ENCODE measurements around the gene SLC25A24.
"Not testable (repeated sequence)": the region's sequence is repeated elsewhere in the genome, so short reads cannot be mapped to it uniquely, and the experiment has no call there.

Gene SLC25A24

DNA sequence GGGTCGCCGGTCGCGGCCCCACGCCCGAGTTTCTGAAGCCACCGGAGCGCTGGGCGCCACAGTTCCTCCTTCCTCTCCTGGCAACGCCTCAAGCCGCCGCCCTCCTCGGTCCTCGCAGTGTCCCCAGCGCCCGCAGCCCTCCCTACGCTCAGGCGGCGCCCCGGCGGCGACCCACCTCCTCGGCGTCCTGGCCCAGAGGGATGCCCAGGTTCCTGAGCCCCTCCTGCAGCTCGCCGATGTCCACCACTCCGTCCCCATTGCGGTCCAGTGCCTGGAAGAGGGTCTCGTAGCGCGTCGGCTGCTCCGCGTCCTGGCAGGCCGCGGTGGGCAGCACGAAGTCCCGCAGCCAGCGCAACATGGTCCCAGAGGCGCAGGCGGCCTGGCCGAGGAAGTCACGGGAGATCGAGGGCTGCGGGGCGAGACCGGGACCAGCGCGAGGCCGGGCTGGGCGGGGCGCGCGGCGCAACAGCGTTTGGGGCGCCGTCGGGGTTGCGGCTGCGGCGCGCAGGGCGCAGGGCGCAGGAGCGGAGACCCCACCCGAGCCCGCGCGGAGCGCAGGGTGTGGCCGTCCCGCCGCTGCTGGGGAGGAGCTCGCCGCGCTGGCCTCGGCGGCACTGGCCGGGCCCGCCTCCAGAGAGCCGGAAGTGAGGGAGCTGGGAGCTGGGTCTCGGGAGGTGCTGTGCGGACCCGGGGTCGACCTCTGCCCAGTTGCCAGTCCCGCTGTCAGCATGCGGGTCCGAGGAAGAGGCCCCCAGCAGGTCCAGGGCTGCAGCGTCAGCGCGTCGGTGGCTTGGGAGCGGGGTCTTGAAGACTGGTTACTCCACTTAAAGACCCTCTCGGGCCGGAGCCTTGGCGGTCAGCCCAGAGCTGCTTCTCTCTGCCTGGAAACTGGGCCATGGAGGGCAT, at the start of gene SLC25A24:
TSS of gene SLC25A24 (minus strand) at position 563 of the 906 bp plus-strand sequence. CDS start at position 358, 205 bp downstream.
- DNase-seq: peak; percentile 79 to 93 (median 88)

DNA sequence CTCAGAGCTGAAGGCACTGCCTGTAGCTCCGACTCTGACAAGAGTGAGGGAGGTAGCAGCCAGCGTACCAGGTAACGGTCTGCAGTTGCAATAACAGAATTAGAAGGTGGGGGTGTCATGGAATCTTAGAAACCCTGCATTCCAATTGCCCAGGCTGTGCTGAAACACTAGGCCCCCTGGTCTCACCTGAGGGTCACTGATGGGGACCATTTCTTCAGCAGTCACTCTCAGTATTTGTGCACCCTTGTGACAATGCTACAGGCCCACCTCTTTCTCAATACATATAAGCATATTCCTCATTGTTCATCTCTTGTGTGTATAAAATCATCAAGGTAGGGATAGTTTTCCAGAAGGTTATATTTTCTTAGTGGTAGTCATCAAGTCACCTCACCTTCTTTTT, 43.8 kb upstream of the SLC25A24 start, which contains the start of gene NBPF4:
TSS of gene NBPF4 (minus strand) at position 101 of the 400 bp plus-strand sequence. CDS start 315 bp downstream, outside the sequence.
- DNase-seq: not testable (repeated sequence)

DNA sequence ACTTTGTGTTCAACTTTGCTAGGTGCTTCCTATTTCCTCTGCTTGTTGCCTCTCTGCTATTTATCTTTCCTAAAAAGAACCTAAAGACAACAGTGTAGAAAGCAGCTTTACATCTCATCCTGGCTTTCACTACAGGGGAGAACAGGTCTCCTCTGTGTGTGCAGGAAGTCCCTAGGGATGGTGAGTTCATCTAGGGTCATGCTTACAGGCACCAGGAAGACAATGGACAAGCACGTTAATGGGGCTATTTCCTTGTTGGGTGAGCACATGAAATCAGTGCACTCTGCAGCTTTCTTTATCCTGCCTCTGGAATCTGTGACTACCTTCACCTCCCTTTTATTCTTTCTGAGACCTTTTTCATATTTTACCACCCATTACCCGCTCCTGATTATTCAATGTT, 39.3 kb upstream of the SLC25A24 start:
- not testable (repeated sequence) for DNase-seq

DNA sequence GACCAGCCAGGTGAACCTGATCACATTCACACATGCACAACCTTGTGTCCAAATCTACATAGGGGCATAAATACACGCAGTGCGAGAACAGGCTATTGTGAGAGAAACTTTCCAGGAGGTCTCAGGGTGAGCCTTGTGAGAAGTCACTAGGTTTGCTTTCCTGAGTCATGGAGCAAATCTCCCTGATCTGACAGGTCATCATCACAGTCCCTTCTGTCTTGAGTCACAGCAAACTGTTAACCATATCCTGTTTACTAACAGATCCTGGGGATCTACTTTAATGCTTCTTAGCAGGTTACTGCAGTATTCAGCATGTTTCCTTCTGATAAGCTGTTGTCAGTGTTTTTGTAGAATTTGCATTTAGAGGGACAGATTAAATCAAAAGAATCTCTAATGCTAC, 35.2 kb upstream of the SLC25A24 start:
- not testable (repeated sequence) for DNase-seq

DNA sequence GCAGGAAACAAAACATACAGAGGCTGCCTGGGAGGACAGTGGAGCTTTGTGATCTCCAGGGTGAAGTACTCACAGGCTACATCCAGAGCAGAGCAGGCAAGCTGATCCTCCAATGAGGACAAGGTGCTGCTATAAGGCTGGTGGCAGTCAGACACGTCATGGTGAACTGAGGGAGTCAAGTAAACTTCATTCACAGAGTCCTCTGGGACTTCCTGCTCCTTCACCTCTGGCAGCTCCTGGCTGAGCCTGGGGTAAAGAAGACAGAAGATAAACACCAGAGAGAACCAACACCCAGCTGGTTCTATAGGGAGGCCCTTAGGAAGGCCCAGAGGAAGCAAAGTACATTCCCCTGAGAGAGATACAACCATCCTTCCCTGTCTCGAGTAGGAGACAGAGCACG, 32.0 kb upstream of the SLC25A24 start:
- DNase-seq: not testable (repeated sequence)

DNA sequence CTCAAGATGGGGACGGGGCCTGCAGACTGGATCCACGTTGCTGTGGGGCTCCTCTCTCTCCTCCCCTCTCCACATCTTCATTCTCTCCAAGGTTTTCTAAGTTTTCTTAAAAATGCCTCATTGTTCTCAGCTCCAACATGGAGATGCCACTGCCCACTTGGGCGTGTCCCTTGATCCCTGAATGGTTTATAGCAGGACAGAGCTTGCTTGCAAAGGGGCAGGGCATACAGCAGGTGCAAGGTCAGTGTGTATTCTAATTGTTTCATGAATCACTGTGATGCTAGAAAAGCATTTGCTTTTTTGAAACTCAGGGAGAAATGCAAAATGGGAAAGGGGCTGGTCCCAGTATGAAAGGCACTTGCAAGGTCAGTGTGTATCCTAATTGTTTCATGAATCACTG, 29.8 kb upstream of the SLC25A24 start:
- DNase-seq: not testable (repeated sequence)

DNA sequence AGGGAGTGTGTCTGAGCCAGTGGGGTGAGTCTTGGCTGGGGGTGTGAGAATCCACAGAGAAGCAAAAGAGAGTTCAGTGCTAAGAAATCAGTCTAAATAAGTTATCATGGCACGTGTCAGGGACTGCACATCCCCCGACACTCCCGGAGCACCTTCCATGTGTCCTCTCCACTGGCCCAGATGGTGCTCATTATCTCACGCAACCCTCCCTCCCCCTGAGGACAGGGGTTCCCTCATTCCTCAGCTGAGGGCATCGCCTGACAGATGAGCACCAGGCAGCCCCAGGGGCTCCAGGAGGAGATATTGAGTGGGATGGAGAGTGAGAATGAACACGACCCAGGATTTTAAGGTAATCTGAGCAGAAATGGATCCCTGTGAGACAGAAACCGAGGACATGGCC, 27.6 kb upstream of the SLC25A24 start:
- not testable (repeated sequence) for DNase-seq

DNA sequence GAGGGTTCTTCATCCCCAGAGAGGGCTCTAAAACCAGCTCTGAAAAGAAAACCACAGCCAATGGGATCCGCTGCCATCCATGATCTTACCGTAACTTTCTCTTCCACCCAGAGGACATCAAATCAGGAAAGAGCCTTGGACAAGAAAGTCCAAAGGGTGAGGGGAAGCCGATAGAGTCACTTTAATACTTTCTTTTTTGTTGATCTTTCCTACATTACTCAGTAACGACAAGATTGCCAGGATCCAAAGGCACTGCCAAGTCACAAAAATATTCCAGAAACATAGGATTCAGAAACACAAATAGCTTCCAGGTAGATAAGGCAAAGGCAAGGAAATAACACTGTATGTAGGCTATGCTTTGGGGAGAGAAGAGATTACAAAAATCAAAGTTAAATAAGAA, 26.7 kb upstream of the SLC25A24 start:
- not testable (repeated sequence) for DNase-seq

DNA sequence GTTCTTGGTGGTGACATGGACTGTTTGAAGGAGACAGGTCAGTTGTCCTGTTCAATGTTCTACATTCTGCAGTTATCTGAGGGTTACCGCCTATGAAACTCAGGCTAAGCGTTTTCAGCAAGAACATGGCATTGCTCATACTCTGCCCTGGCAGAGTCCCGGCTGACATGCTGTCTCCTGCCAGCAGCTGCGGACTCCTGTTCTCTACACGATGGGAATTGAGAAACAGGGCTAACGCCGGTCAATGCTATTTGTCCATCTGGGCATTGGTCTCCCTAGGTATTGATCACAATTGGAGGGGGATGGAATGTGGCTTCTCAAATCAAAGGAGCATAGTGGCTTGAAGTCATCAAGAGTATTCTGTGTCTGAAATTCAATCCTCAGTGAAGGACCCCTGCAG, 23.1 kb upstream of the SLC25A24 start:
- not testable (repeated sequence) for DNase-seq

DNA sequence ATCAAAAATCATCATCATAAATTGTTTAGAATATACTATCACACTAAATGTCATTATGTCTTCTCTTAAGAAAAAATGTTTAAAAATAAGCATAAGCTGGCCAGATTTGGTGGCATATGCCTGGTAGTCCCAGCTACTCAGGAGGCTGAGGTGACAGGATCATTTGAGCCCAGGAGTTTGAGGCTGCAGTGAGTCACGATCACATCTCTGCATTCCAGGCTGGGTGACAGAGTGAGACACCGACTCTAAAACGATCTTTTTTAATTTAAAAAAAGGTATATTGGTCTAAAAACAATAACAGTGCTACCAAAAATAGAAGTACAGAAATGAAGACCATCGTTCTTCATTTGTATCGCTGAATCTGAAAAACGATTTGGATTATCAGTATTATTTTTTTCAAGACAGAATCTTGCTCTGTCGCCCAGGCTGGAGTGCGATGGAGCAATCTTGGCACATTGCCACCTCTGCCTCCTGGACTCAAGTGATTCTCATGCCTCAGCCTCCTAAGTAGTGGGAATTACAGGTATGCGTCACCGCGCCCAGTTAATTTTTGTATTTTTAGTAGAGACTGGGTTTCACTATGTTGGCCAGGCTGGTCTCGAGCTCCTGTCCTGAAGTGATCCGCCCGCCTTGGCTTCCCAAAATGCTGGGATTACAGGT, 17.5 kb upstream of the SLC25A24 start:
- DNase-seq: not testable (repeated sequence)

DNA sequence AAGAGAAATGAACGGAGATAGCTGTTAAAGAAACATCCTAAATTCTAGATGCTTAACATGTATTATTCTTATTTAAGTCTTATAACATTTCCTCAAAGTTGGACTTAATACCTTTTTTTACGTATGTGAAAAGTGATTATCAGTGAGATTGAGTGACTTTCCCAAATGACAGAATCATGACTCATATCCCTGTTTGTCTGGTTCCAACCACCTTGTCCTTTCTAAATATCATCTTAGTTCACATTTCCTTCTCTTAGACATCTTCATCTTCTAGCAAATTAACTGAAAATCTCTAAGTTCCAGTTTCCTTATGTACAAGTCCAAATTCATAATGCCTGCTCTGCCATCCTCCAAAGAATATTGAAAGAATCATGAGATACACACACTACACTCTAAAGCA, 16.9 kb upstream of the SLC25A24 start:
- DNase-seq: not testable (repeated sequence)

DNA sequence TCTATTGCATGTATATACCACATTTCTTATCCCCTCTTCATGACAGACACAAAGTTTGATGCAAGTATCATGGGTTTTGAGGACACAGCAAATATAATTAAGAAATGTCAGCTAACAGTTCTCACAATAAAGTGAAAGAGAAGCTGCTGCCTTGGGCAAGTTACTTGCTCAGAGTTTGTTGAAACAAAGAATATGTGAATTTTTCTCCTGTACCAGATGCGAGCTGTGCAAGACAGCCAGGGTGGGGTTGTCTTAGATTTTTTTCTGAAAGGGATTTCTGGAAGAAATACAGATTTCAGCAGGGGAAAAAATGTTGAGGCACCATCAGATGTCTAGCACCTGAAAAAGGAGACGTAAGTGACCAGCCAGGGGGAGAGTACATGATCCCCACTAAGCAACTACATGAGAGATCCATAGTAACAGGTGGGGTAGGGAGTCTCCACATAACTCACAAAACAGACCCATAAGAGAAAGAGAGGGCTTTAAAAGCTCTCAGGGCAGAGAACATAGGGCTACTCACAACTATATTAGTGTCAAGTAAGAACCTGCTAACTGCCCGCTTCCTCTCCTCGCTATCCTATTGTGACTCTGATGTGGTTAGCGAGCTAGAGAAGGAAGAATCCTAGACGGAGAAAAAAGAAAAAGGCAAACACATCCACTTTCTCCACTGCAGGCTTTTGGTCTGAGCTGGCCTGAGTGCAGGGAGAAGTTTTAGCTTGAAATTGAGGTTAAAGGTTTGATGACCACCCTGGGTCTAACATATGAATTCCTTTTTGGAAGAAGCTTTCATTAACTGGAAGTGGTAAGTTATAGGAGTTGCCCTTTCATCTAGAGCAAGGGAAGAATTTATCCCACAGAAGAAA, 16.1 kb upstream of the SLC25A24 start:
- DNase-seq: not testable (repeated sequence)

DNA sequence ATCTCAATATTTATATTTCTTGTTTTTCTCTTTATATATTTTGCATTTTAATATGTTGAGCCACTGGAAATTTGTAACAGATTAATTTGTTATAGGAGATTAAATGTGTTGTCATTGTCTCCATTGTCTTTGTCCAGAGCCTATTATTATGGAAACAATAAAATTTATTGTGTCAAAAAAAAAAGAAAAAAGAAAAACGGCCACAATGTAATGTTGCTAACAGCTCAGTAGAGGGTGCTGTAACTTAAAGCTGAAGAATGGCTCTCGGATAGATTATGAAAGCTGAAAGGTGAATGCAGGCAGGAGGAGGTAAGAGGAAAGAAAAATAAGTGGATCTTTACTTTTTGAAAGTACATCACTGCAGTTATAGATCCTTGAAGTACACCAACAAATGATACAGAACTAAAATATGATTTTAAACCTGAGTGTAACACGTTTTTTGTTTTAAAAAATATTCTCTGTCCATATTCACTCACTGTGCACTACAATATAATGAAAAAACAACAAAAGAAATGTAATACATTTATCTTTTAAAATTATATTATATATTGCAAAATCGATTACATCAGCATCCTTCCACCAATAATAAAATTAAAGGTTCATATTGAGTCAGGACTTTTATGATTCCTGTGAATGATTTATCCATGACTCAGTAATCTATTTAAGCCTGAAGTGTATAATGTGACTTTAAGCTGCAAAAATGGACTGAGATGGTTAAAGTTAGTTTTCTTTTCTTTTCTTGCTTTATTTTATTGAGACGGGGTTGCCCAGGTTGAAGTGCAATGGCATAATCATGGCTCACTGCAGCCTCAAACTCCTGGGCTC, 14.7 kb upstream of the SLC25A24 start:
- peak; percentile 39 to 57 (median 49) for DNase-seq

DNA sequence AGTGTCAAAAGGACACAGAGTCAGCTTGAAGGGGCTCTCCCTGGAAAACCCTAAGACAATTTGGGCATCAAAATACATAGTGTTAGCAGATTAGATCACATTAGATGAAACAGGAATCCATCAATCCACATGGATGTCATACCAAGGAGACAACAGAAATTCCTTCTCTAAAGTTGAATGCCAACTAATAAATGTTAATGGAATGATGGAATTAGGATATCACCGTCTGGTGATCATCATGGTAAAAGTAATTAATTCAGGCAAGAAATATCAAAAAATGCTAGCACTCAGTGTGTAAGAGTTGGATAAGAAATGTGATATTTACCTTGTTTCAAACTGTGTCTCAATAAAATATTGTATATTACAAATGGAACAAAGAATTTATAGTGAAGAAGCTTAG, 10.9 kb upstream of the SLC25A24 start:
- DNase-seq: no peak

DNA sequence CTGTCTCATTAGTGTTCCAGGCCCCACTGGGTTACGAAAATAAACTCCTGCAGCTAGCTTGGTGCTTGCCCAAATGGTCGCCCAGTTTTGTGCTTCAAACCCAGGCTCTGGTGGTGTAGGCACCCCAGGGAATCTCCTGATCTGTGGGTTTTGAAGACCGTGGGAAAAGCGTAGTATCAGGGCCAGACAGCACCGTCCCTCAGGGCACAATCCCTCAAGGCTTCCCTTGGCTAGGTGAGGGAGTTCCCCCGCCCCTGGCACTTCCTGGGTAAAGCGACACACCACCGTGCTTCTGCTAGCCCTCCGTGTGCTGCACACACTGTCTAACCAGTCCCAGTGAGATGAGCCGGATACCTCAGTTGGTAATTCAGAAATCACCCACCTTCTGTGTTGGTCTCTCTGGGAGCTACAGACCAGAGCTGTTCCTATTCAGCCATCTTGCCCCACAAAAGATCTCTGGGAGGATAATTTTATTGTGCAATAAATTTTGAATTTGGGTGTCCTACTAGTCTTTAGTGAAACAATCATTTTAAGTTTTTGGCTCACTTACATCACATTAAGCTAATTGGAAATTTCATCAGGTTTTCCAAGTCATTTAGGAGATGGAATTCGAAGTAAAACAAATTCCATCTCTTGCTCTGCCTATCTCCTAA, 9.4 kb upstream of the SLC25A24 start:
- DNase-seq: no peak

DNA sequence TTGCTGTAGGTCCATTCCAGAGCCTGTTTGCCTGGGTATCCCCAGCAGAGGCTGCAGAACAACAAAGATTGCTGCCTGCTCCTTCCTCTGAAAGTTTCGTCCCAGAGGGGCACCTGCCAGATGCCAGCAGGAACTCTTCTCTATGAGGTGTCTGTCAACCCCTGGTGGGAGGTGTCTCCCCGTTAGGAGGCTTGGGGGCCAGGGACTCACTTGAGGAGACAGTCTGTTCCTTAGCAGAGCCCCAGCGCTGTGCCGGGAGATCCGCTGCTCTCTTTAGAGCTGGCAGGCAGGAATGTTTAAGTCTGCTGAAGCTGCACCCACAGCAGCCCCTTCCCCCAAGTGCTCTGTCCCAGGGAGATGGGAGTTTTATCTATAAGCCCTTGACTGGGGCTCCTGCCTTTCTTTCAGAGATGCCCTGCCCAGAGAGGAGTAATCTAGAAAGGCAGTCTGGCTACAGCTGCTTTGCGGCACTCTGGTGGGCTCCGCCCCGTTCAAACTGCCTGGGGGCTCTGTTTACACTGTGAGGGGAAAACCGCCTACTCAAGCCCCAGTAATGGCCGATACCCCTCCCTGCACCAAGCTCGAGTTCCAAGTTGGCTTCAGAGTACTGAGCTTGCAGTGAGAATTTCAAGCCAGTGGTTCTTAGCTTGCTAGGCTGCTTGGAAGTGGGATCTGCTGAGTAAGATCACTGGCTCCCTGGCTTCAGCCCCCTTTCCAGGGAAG, 8.7 kb upstream of the SLC25A24 start:
- no peak for DNase-seq

DNA sequence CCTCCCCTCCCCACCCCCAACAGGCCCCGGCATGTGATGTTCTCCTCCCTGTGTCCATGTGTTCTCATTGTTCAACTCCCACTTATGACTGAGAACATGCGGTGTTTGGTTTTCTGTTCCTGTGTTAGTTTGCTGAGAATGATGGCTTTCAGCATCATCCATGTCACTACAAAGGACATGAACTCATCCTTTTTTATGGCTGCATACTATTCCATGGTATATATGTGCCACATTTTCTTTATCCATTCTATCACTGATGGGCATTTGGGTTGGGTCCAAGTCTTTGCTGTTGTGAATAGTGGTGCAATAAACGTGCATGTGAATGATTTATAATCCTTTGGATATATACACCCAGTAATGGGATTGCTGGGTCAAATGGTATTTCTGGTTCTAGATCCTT, 3.4 kb upstream of the SLC25A24 start:
- DNase-seq: not testable (repeated sequence)

DNA sequence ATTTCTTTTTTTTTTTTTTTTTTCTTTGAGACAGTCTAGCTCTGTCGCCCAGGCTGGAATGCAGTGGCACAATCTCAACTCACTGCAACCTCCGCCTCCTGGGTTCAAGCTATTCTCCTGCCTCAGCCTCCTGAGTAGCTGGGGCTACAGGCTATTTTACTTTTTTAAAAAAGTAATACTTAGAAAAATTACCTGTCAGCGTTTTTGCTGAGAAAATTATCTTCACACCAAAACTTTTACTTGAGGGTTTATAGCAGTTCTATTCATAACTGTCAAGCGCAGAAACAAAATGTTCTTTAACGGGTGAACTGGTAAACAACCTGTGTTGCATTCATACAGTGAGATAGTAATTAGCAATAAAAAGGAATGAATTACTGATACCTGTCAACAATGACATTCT, 1.5 kb upstream of the SLC25A24 start:
- no peak for DNase-seq

DNA sequence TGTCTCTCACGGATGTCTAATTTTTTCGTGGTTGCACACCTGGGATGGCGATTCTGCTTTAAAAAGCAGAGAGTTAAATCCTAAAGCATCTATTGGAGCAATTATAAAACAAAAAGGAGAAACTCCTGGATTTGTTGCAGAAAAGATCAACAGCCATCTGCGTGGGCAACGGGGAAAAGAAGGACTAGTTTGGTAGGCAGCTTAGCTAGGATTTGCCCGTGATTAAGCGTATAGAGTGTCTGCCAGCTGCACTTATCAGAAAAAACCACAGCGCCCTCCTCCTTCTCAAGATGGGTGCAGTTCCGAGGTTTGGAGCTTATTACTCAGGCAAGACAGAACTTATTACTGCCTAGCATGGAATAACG, 526 bp upstream of the SLC25A24 start:
- DNase-seq: peak; percentile 77 to 84 (median 79)

DNA sequence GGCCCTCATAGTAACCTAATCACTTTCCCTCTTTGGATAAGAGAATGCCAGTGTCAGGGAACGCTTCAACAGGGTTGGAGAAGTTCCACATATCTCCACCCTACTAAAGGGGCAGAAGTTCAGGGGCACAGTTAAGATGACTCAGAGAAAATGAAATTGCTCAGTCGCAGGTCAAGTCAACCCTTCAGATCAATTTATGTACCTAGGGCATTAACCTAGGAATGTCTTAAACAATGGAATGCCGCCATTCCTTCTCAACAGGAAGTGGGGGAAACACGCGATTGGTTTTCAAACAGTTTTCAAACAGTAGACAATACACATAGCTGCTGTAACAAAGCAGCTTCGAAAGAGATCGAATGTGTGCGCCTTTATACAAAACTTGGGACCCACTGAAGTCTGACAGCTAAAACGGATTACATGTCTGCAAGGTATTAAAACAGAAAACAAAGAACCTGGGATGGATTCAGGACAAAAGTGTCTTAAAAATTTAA, 897 bp downstream of the SLC25A24 start:
- DNase-seq: peak; percentile 39 to 56 (median 56)
